GM12891 (cell line): ENCODE measurements around the gene RCOR1.

ENCODE experiments used
- POLR2A ChIP-seq: IDR thresholded peaks from 2 replicates; pipeline ENCODE4 v1.6.1; 2011; ENCODE audit warnings: low read depth, low read length, control low read depth
- POLR2AphosphoS5 ChIP-seq: IDR thresholded peaks from 2 replicates; pipeline ENCODE4 v1.6.1; 2011; ENCODE audit warnings: low read depth, low read length, control low read depth
- SPI1 ChIP-seq: IDR thresholded peaks from 2 replicates; pipeline ENCODE4 v1.6.1; 2011; ENCODE audit warnings: low read depth, low read length, control low read depth

GRCh38 chr14:102581193-102581592, 11.3 kb upstream of the RCOR1 start:
- TF ChIP-seq POLR2A (no peak), SPI1 (no peak), POLR2AphosphoS5 (no peak)
